C4-2B (cell line): ENCODE data around the gene GPR142.

Experiments
- H3K27ac ChIP-seq: fragments of 450-650 bp; 2 replicates; pipeline ENCODE4 v1.5.1; 2017
- ZFX ChIP-seq: fragments of 450-650 bp; IDR thresholded peaks from 2 replicates; pipeline ENCODE4 v1.6.1; 2017
- TF ChIP-seq, protein P1 (sequence below): fragments of 450-650 bp; conservative IDR thresholded peaks from 2 replicates; pipeline ENCODE4 v1.5.1; 2017; ENCODE audit warnings: mild to moderate bottlenecking

GPR142 gene

DNA sequence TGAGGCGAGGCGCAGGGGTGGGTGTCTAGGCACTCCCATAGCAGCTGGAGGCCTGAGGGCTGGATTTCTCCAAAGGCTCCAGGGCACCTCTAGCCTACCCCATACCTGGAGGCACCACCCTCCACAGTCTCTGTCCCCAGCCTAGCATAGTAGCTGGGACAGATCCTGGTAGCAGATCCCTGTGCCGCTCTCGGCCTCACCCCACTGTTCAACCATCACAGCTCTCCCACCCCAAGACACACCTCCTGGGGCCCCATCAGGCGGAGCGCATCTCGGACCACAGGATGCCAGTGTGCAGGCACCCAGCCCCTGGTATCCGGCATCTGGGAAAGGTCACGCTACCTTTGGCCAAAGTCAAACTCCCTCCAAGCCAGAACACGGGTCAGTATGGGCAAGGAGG lies 12.7 kb upstream of the GPR142 start:
- TF ChIP-seq, protein P1, sequence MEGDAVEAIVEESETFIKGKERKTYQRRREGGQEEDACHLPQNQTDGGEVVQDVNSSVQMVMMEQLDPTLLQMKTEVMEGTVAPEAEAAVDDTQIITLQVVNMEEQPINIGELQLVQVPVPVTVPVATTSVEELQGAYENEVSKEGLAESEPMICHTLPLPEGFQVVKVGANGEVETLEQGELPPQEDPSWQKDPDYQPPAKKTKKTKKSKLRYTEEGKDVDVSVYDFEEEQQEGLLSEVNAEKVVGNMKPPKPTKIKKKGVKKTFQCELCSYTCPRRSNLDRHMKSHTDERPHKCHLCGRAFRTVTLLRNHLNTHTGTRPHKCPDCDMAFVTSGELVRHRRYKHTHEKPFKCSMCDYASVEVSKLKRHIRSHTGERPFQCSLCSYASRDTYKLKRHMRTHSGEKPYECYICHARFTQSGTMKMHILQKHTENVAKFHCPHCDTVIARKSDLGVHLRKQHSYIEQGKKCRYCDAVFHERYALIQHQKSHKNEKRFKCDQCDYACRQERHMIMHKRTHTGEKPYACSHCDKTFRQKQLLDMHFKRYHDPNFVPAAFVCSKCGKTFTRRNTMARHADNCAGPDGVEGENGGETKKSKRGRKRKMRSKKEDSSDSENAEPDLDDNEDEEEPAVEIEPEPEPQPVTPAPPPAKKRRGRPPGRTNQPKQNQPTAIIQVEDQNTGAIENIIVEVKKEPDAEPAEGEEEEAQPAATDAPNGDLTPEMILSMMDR = no peak
- no peak for TF ChIP-seq ZFX
- no peak overlapping the region for H3K27ac ChIP-seq

DNA sequence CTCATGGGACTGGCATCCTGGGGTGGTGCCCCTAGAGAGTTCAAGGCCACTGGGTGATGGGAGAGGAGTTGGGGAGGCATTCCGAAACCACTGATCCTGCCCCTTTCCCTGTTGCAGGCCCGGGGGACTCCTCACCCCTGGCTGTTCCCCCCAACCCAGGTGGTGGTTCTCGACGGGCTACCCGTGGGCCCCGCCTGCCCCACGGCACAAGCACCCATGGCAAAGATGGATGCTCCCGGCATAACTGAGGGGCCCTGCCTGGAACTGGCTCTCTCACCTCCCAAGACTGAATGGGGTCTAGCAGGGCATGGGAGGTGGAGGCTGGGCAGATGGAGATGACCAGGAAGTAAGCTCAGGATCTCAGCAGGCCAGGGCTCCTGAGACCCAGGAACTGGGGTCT lies 12.2 kb upstream of the GPR142 start:
- TF ChIP-seq, protein P1 = no peak
- no peak for TF ChIP-seq ZFX

DNA sequence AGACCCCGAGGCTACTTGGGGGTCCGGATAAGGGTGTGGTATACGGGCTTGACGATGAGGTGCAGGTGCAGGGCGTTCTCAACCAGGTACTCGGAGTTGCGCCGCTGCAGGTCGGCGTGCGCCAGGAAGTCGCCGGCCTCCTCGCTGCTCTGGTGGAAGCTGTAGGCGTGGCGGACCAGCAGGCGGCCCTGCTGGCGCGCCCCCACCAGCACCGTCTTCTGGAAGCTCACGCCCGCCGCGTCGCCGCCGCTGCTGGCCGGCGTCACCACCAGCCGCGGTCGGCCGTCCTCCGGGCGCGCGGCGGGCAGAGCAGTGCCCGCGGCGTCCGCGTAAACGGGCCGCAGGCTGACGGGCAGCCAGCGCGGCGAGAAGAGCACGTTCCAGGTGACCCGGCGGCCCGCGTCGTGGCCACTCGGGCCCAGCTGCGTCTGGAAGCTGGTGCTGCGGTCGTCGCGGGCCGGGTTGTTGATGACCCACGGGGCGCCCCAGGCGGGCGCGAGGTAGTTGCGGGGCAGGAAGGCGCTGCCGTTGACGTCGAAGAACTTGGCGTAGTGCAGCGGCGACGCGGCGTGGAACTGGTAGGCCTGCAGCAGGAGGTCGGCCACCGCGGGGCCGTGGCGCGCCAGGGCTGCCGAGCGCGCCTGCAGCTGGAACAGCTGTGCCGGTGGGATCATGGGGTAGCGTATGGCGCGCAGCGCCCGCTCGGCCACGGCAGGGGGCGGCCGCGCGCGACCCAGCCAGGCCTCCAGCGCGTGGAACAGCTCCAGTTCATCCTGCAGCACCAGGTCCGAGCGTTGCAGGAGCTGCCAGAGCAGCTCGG lies 10.4 kb upstream of the GPR142 start:
- no peak overlapping the region for H3K27ac ChIP-seq
- no peak for TF ChIP-seq ZFX
- TF ChIP-seq, protein P1 = peak; percentile 12; the same call in 1 of the 2 replicates

More for the DNA sequence above, 12.2 kb upstream of the GPR142 start:
- H3K27ac ChIP-seq = no peak overlapping the region

DNA sequence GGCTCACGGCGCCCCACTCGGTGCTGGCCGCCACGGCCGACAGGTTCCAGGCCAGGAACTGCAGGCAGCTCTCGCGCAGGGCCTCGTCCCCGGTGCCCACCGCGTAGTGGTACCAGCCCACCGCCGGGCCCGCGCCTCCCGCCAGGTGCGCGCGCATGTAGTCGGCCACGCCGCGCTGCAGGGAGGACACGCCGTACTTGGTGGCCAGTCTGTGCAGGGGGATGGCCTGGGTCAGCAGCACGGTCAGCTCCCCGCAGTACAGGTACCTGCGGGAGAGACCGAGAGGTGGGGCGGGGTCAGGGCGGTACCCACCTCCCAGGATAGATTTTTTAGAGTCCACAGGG lies 9.9 kb upstream of the GPR142 start:
- H3K27ac ChIP-seq = no peak overlapping the region
- TF ChIP-seq, protein P1 = no peak
- no peak for TF ChIP-seq ZFX

DNA sequence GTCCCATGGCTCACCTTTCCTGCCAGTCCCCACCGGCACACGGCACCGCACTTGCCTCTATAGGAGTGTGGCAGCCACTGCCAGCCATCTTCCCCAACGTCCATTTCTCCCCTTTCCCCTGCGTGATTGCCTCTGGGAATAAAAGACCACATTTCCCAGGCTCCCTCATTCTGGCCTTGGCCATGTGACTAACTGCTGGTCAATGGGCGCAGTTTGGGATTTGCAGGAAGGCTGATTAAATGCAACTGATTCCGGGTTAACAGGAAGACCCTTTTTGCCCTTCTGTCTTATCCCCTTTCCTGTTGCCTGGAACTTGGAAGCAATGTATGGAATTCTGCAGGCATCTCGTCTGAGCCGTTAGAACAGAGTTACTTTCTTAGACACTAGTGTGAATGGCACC lies 8.6 kb upstream of the GPR142 start:
- no peak overlapping the region for H3K27ac ChIP-seq
- TF ChIP-seq ZFX = no peak
- TF ChIP-seq, protein P1 = no peak

DNA sequence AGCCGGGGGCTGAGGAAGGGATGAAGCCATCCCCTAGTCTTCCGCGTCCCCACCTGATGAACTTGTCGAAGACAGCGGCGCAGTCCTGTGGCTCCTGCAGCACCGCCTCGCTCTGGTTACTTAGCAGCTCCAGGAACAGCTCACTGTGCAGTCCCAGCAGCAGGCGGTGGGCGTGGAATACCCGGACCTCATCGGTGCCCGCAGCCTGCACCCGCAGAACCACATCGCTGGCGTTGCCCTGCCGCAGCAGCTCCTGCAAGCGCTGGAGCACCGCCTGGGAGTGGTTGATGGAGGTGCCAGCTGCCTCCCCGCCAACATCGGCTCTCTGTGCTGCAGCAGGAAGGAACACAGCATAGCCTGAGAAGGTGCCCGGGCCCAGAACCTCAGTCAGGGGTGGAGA lies 7.4 kb upstream of the GPR142 start:
- TF ChIP-seq, protein P1 = no peak
- no peak for TF ChIP-seq ZFX
- no peak overlapping the region for H3K27ac ChIP-seq

DNA sequence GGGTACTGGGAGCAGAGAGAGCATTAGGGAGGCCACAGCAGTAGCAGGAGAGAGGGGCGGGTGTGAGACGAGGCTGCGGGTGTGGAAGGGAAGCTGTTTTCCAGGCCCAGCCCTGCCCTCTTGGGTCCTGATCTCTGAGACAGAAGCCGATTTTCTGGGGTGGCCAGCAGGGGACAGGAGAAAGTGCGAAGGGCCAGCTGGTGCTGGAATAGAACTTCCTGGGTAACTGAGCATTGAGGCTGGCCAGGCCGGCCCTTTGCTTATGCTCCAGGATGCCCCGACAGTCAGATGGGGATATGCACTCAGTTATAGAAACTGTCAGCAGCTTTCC lies 6.4 kb upstream of the GPR142 start:
- H3K27ac ChIP-seq = no peak overlapping the region
- no peak for TF ChIP-seq ZFX
- TF ChIP-seq, protein P1 = no peak
